Testis (tissue), 3 donors: Measurements from ENCODE around the gene CNIH3. TPM values are rescaled to one million over a fixed set of nuclear protein-coding genes. Genes with fewer than 3 reads are reported as not detected.

ENCODE experiments used
- DNase-seq: peaks from one replicate; pipeline ENCODE4 v3.0.0-alpha.2; 2019
- H3K27ac ChIP-seq, 2 donors: fragments of 200-600 bp; sonication (generic); one replicate each; pipeline ENCODE4 v1.5.1; 2019
- H3K27me3 ChIP-seq: fragments of 200-600 bp; sonication (generic); one replicate; pipeline ENCODE4 v1.5.1; 2019
- H3K36me3 ChIP-seq: fragments of 200-600 bp; sonication (generic); one replicate; pipeline ENCODE4 v1.5.1; 2017; ENCODE audit warnings: low read depth; ENCODE audit errors: missing control alignments
- H3K4me1 ChIP-seq: fragments of 200-600 bp; sonication (generic); one replicate; pipeline ENCODE4 v1.5.1; 2019
- H3K4me3 ChIP-seq, 2 donors: fragments of 200-600 bp; sonication (generic); one replicate each; pipeline ENCODE4 v1.5.1; 2017 to 2019
- H3K9me3 ChIP-seq: fragments of 200-600 bp; sonication (generic); one replicate; pipeline ENCODE4 v1.5.1; 2017
- POLR2A ChIP-seq: fragments of 450-650 bp; IDR thresholded peaks from one replicate; pipeline ENCODE4 v1.6.1; 2017; ENCODE audit warnings: antibody characterized with exemption, mild to moderate bottlenecking, moderate library complexity
- whole genome bisulfite sequencing, 2 donors: methylation state at CpG; one replicate each; pipeline ENCODE4 v1.1.5; 2018; 5-methylcytosine and 5-hydroxymethylcytosine counted together
- intact Hi-C: fragments of 100-400 bp; cut with DNase I; formaldehyde crosslinking; loops from one replicate; pipeline ENCODE4 v1.15.1; 2023; ENCODE audit warnings: low total_unique reads
- polyA plus RNA-seq: library from polyadenylated mRNA; stranded (reverse); fragments of 350-450 nt; fragmentation: Illumina TruSeq; extraction: RNeasy Lipid Tissue Mini Kit (QIAGEN cat#74804); gene quantifications from one replicate; pipeline ENCODE4 v1.2.3, GENCODE V29; 2014; ENCODE audit warnings: low read depth, low replicate concordance; ENCODE audit not compliant: insufficient read depth
- total RNA-seq, 2 donors: library from RNA; depleted of rRNA; stranded (reverse); fragments of >200 nt; gene quantifications; one replicate each; pipeline ENCODE4 v1.2.3, GENCODE V29; 2016
- TF ChIP-seq, protein P1 (sequence below), 3 experiments: fragments of 450-650 bp in 2 of 3; fragments of 200-600 bp in 1 of 3; sonication (generic) in 1 of 3; IDR thresholded peaks; one replicate each; pipeline ENCODE4 v1.5.1; 2016 to 2019; ENCODE audit warnings: antibody characterized with exemption in 3 of 3, mild to moderate bottlenecking in 2 of 3, moderate library complexity in 1 of 3

Gene CNIH3
- total and polyA plus RNA-seq, 3 donors from 2014 or later = 8.5 to 9.8 (median 8.5) TPM

DNA sequence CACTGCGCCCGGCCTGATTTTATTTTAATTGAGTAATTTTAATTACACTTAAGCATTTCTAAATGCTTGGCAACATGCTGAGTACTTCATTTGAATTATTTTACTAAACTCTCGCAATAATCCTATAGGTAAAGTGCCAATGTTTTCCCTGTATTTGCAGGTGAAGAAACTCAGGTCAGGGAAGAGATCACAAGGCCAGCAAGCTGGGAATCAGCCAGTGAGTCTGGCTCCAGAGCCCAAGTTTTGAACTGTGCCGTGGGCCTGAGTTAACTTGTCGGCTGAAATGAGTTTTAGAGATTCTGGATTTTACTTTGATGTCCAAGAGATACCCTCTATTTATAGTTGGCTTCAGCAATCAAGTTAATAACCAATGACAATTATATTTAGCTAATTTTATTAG, 141.4 kb downstream of the CNIH3 start:
- intact Hi-C loops = no loop called here
- Histone ChIP-seq H3K4me3 (no peak overlapping the region), H3K4me1 (no peaks in the 10 kb centered on the region), H3K27ac (no peak overlapping the region), H3K36me3 (no peaks in the 10 kb centered on the region), H3K9me3 (no peaks in the 10 kb centered on the region), H3K27me3 (no peaks in the 10 kb centered on the region)
- 94 to 95% methylated on average over 5 of the region's 5 CpGs for WGBS, 2 donors
- DNase-seq = no peak
- TF ChIP-seq POLR2A = no peak
- TF ChIP-seq, protein P1, sequence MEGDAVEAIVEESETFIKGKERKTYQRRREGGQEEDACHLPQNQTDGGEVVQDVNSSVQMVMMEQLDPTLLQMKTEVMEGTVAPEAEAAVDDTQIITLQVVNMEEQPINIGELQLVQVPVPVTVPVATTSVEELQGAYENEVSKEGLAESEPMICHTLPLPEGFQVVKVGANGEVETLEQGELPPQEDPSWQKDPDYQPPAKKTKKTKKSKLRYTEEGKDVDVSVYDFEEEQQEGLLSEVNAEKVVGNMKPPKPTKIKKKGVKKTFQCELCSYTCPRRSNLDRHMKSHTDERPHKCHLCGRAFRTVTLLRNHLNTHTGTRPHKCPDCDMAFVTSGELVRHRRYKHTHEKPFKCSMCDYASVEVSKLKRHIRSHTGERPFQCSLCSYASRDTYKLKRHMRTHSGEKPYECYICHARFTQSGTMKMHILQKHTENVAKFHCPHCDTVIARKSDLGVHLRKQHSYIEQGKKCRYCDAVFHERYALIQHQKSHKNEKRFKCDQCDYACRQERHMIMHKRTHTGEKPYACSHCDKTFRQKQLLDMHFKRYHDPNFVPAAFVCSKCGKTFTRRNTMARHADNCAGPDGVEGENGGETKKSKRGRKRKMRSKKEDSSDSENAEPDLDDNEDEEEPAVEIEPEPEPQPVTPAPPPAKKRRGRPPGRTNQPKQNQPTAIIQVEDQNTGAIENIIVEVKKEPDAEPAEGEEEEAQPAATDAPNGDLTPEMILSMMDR (IDR thresholded peaks at IDR 0.05) = no peak

DNA sequence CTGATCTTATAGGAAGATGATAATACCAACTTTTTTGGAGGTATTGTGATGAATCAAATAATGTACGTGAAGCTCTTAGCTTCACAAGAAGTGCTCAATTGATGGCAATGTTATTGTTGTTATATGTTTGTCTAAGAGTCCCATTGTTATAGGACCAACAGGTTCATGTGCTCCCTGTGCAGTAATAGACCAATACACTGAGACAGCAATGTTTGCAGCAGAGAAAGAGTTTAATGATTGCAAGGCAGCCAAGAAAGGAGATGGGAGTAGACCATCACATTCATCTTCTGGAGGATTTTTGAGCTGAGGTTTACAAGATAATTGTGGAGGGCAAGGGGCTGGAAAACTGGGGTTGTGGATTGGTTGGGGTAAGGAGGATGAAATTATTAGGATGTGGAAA, 143.0 kb downstream of the CNIH3 start:
- Histone ChIP-seq H3K27ac (no peak overlapping the region), H3K27me3 (no peaks in the 10 kb centered on the region), H3K9me3 (no peaks in the 10 kb centered on the region), H3K4me1 (no peaks in the 10 kb centered on the region), H3K36me3 (no peaks in the 10 kb centered on the region), H3K4me3 (no peak overlapping the region)
- no peak for DNase-seq
- intact Hi-C loops = no loop called here
- TF ChIP-seq, protein P1 (IDR thresholded peaks at IDR 0.05) = no peak
- TF ChIP-seq POLR2A = no peak
- WGBS, 2 donors = 91 to 100% methylated on average over 1 of the region's 1 CpG

DNA sequence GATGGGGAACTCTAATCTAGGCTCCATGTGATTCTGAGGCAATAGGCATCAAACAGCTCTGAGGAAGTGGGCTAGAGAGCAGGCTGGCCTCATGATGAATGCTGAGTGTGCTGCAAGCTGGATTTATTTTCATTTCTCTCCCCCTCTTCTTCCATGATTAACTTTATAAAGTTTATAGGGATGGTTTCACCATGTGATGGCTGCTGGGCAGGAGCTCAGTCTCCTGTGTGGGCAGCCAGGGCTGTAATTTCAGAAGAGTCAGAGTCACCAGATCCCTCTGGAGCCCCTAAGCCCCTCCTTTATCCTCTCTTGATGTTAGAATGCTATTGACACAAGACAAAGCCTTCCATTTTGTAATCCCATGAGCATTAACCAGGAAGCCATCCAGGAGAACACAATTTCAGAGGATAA, 143.6 kb downstream of the CNIH3 start:
- Histone ChIP-seq H3K27me3 (no peaks in the 10 kb centered on the region), H3K4me3 (no peak overlapping the region), H3K36me3 (no peaks in the 10 kb centered on the region), H3K9me3 (no peaks in the 10 kb centered on the region), H3K27ac (no peak overlapping the region), H3K4me1 (no peaks in the 10 kb centered on the region)
- no peak for DNase-seq
- intact Hi-C loops = no loop called here
- TF ChIP-seq POLR2A = no peak
- TF ChIP-seq, protein P1 (IDR thresholded peaks at IDR 0.05) = no peak

DNA sequence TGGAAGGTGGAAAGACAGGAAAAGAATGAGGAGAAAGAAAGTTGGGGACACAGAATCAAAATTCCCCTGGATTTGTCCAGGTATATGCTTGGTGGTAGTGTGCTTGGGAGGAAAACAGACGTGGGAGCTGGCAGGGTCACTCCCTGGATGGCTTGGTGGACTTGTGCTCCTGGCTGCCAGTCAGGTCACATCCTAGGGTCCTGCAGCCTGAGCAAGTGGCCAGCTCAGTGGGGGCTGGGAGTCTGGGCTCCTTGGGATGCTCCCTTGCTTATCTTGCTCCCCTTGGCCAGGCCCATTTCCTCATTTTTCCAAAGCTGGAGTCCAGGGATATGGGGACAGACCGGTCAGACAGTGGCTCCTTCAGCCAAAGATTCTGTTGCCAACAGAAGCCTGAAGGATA, 144.0 kb downstream of the CNIH3 start:
- Histone ChIP-seq H3K36me3 (no peaks in the 10 kb centered on the region), H3K27ac (no peak overlapping the region), H3K4me1 (no peaks in the 10 kb centered on the region), H3K9me3 (no peaks in the 10 kb centered on the region), H3K27me3 (no peaks in the 10 kb centered on the region), H3K4me3 (no peak overlapping the region)
- 78 to 81% methylated on average over 2 of the region's 2 CpGs for WGBS, 2 donors
- DNase-seq = no peak
- intact Hi-C loops = no loop called here
- TF ChIP-seq POLR2A = no peak
- TF ChIP-seq, protein P1 (IDR thresholded peaks at IDR 0.05) = no peak

DNA sequence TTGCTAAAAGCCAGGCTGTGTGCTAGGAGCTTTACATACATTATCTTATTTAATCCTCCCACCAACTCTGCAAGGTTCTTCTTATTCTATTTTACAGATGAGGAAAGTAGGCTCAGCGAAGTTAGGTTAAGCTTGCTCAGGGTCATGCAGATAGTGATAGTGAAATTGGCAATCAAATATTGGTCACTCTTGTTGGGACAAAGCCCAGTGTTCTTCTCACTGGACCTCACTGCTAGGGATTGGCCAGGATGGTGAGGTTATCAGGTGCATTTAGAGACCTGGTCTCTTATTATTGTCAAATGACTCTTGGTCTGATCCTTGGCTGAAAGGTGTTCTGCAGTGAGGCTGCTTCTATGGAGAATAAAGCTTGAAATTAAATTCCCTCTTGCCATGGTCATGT, 145.1 kb downstream of the CNIH3 start:
- no peak for TF ChIP-seq POLR2A
- TF ChIP-seq, protein P1 (IDR thresholded peaks at IDR 0.05) = no peak
- Histone ChIP-seq H3K27me3 (no peaks in the 10 kb centered on the region), H3K9me3 (no peaks in the 10 kb centered on the region), H3K4me3 (no peak overlapping the region), H3K4me1 (no peaks in the 10 kb centered on the region), H3K36me3 (no peaks in the 10 kb centered on the region), H3K27ac (no peak overlapping the region)
- no peak for DNase-seq
- intact Hi-C loops = no loop called here
- 69 to 86% methylated on average over 1 of the region's 1 CpG for WGBS, 2 donors
